HG03565 (cell line): ENCODE data around the gene ARX.

Source experiments
- ATAC-seq: cut with Tn5 transposase; IDR thresholded peaks from one replicate; pipeline ENCODE4 v1.9.1; 2021; ENCODE audit warnings: mild to moderate bottlenecking, moderate library complexity; ENCODE audit not compliant: unreplicated experiment

ARX gene

GRCh38 chrX:25015486-25016360 is at the start of gene ARX:
Gene ARX (minus strand): TSS chrX:25015965. CDS start chrX:25015737, 228 bp downstream.
- no peak for ATAC-seq

DNA sequence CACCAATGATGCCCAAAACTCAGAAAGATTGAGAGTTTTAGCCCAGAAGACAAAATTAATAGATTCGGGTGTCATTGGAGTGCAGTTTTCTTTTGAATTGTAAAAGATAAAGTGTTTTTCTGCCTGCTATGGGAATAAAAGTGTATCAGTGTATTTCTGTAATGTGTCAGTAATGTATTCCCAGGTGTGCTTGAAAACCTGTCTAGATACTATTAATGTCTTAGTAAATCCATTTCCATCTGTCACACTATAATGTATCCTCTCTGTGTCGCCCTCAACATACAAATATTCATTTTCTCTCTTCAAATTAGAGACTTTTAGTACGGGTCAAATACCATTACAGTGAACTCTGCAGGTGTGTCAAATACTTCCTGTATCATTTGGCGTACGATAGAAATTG is 43.5 kb upstream of the ARX start:
- no peak for ATAC-seq

DNA sequence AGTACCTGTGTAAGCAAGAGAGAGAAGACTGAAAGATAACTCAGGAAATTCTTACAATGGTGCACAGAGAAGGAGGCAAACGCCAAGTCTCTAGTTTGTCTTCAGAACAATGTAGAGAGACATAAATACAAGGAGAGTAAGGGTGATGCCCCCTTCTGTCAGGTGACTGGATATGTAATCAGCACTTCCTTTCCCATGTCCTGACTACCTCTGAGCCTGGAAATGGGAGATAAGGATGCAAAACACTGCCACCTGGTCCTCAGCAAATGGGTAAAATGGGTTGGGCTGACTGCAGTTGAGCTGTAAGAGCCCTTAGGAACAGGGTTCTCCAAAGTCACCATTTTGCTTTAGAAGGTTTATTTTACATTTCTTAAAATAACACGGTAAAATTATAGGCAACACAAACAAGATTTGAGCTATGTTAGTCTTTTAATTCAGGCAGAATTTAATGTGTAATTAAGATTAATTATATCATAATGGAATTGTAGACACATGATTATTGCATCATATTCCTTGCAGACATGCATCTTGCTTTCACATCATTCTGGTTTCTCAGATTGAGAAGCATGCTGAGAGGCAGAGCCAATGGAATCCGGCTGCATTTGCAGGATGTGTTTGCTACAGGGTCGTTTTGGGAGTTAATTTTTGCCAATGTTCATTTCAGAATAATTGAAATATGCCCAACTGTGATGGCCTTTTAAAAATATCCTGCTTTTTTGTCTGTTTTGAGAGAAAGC is 37.2 kb upstream of the ARX start:
- ATAC-seq = no peak

DNA sequence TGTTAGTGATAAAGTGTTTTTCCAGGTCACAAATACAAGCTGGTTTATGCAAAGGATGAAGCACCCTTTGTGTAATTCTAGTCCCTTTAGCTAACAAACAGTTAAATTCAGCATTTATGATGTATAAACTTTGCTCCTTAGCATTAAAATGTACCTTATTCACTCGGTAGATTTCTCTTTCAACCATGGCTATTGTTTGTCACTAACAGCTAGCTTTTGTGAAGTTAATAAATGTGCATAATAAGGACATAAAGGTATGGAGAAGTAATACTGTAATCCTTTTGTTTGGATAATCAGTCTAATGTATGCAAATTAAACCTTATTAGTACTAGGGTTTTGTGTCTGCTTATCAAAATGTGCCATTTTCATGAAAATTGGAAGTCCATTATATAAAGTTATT is 34.2 kb upstream of the ARX start:
- no peak for ATAC-seq

DNA sequence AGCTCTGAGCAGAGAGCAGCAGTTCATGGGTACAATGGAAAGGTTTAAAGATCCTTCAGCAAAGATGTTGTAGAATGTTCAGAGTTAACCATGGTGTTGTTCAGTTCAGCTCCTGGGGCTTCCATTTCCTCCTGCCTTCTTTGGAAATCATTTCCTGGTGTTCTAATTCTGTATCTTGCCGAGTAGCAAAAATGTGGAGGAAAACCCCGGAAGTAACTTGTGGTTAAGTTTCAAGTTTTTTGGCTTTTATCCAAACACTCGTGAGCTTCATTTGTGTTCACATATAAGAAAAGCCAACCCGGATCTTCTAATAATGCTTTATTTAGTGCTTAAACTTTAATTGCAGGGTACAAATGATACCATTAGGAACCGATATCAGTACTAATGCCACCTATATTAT is 33.6 kb upstream of the ARX start:
- no peak for ATAC-seq

DNA sequence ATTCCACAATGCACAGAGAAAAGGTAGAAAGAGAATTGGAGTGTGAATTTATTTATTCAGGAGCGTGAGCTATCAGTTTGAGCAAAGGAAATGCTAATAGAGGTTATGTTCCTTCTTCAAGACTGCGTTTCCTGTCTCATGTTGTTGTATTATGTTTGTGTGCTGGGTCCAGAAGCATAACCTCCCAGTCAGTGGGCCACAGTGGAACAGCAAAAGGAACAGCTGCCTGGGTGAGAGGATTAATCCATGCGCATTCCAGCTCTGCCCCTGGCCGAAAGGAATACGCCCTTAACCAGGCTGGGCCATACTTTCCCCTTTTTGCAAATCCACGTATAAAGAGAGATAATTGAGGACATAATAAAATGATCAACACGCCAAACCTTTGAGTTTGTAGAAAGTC is 32.4 kb upstream of the ARX start:
- ATAC-seq = no peak

DNA sequence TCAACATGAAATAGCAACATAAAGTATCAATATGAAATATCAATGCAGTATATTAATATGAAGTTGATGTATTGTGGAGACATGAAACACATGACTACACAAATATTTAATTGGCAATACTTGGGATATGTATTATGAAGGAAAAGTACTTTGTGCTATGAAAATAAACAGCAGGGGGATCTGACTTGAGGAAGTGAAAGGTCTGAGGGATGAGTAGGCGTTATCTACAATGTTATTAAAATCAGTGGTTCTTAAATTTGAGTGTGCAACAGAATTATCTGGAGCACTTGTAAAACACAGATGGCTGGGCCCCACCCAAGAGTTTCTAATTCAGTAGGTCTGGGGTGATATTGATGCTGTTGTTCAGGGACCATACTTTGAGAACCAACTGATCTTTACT is 27.4 kb upstream of the ARX start:
- ATAC-seq = no peak

- no peak for ATAC-seq
Measured at GRCh38 chrX:25039036-25039435, 23.3 kb upstream of the ARX start.

GRCh38 chrX:25034889-25035288 is 19.1 kb upstream of the ARX start:
- ATAC-seq = no peak

- no peak for ATAC-seq
Measured at GRCh38 chrX:25029288-25029825, 13.6 kb upstream of the ARX start.

DNA sequence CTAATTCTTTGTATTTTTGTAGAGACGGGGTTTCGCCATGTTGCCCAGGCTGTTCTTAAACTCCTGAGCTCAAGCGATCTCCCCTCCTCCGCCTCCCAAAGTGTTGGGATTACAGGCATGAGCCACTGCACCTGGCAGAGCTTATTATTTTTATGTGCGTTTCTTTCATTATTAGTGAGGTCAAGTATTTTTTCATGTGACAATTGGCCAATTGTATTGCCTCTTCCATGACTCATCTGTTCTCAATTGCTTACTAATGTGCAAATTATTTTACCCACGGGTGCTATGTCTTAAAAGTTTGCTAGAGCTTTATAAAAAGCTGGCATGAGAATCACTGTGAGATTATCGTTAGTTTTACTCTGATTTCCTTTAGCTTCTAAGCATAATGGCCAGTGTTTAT is 13.0 kb upstream of the ARX start:
- no peak for ATAC-seq

- ATAC-seq = no peak
Measured at GRCh38 chrX:25026576-25026975, 10.8 kb upstream of the ARX start.

DNA sequence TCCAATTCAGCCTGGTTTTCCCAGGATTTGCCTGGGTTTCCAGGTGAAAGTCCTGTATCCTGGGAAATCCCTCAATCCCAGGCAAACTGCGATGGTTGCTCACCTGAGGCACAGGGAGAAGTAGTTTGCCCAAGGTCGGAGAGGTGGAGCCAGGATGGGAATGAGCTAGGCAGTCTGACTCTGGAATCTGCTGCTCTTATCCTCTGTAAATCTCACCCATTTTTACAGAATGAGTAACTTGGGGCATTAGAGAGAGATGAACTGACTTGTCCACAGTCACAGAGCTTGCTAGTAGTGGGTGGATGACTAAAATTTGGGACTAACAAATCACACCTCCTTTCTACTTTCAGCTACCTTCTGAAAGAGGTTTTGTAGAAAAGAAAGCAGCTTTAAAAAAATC is 9.8 kb upstream of the ARX start:
- ATAC-seq = no peak

DNA sequence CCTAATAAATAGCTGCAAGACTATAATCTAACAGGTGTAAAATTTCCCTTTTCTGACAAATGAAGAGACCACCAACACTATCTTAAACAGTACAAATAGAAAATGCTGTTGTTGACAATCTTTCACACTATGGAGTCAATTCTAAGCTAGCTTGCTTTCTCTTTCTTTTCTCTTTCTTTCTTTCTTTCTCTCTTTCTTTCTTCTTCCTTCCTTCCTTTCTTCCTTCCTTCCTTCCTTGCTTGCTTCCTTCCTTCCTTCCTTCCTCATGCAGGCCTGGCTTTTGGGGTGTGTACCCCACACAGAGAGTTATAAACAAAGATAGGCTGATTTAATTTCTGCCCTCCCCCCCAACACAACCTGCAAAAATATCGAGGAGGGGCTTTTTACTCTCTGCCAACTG is 8.1 kb upstream of the ARX start:
- ATAC-seq = no peak

GRCh38 chrX:25022499-25023325 is 6.9 kb upstream of the ARX start:
- ATAC-seq = no peak

GRCh38 chrX:25020905-25021449 is 5.2 kb upstream of the ARX start:
- no peak for ATAC-seq

DNA sequence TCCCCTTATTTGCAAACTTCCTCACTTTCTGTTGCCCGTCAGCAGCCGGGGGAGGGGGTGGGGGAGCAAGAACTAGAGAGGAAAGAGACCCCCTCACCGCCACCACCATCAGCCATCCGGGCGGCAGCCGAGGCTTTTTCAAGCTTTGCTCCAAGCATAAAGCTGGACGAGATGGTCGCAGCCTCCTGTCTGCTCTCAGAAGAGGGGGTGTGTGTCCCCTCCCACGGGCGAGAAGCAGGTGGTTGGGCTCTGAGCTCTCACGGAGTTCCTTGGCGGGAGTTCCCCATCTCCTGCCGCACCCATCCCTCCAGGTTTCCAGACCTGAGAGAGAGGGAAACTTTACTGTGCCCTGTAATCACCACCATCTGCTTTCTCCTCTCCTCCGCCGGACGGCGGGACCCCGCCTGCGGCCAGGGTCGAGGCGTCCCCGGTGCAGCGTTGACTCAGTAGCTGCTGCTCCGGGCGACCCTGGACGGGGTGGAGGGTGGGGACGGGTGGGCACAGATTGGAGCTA is 4.7 kb upstream of the ARX start:
- no peak for ATAC-seq

DNA sequence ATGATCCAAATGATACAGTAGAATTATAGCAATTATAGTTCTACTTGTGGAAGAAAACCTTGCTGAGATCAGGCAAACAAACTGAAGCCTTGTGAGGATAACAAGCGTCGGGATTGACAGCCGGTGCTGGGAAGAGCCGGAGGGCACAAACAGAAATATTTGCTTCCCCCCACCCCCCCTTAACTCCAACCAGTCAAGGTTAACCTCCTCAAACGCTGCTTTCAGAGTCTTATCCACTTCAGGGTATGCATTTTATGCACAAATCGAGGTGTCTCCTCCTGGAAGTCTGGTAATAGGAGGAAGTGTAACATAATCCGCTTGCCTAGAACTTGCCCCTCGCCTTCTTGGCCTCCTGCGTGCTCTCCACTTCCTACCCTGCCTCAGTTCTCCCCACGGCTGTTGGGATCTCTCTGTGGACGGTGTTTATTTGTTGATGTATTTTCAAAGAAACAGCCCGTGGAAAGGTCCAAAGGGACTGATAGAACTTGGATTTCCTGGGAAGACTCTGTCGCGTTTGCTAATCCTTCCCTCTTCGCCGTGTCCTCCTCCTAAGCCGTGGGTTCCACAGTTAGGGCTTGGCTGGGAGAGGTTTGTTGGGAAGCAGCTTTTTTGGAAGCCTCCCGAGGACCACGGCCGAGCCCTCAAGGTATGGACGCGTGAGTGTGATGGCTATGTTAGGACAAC is 4.1 kb upstream of the ARX start:
- no peak for ATAC-seq

DNA sequence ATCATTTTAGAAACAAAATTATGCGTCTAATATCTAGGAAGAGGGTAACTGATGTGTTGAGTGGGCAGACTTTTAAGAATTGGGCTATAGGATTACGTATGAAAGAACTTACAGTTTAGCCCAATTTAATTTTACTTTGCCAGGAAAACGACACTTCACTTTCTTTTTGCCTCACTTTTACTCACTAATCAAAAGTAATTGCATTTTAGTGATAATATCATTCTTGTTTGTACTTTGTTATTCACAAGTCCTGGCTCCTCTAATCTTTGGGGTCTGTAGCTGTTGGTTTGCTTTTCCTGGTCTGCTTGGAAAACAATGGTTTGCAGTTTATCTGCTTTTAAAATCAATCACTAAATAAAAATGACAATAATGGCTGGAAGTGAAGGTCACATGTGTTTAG is 2.9 kb upstream of the ARX start:
- no peak for ATAC-seq

- no peak for ATAC-seq
Measured at GRCh38 chrX:25017667-25018247, 2.0 kb upstream of the ARX start.
